NCI-H1048 (cell line): ENCODE results near the gene RASL11B.

Experiments
- DNase-seq: peaks from one replicate; lab custom pipeline; 2025; lab: John Stamatoyannopoulos, UW

The RASL11B gene

DNA sequence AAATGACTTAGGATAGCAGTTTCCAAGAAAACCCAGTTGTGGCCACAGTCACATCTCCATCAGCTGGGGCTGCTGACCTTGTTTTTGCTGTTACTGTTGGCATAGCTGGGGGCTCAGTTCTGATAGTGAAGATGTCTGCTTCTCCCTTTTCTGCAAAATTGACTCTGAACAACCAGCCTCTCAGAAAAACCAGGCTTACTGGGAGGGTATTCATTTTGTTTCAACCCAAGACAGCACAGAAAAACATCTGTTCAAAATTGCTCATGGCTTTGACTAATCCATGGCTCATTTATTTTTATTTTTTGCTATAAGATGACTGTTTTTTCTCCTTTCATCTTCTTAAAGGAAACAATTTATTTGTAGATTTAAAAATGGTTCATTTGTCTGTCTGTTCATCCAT is 53.1 kb downstream of the RASL11B start:
- no peak for DNase-seq

DNA sequence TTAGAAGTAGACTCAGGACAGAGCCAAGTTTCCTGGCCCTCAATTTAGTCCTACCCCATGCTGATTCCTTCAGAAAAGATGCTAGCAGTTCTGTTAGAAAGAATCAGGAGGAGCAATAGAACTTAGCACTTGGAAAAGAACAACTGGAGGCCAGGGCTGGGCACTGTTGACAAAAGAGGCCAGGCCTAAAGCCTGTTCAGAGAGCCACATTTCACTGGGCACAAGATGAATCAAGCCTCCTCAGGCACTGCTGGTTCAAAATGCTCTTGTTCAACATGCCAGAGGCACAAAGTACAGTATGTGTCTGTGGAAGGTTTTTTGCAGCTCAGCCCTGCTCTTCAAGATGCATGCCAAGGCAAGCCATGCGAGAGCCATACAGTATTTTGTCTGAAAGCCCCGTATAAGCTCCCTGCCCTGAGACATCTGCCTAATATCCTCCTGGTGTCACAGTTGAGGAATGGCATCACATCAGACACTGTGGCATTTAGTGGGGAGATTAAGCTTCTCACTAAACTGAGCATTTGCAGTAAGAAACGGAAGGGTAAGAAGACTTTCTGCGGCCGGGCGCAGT is 53.7 kb downstream of the RASL11B start:
- no peak for DNase-seq
